GM12874 (cell line): ENCODE measurements around the gene TUBB3.

Experiments used
- TF ChIP-seq, protein P1 (sequence below): IDR thresholded peaks from 2 replicates; pipeline ENCODE4 v1.5.1; 2011; ENCODE audit warnings: low read depth, mild to moderate bottlenecking, control low read depth, low read length, moderate library complexity; ENCODE audit not compliant: insufficient read depth

The TUBB3 gene

GRCh38 chr16:89972244-89973234 lies 49.4 kb downstream of the TUBB3 start:
- TF ChIP-seq, protein P1, sequence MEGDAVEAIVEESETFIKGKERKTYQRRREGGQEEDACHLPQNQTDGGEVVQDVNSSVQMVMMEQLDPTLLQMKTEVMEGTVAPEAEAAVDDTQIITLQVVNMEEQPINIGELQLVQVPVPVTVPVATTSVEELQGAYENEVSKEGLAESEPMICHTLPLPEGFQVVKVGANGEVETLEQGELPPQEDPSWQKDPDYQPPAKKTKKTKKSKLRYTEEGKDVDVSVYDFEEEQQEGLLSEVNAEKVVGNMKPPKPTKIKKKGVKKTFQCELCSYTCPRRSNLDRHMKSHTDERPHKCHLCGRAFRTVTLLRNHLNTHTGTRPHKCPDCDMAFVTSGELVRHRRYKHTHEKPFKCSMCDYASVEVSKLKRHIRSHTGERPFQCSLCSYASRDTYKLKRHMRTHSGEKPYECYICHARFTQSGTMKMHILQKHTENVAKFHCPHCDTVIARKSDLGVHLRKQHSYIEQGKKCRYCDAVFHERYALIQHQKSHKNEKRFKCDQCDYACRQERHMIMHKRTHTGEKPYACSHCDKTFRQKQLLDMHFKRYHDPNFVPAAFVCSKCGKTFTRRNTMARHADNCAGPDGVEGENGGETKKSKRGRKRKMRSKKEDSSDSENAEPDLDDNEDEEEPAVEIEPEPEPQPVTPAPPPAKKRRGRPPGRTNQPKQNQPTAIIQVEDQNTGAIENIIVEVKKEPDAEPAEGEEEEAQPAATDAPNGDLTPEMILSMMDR, result no peak

DNA sequence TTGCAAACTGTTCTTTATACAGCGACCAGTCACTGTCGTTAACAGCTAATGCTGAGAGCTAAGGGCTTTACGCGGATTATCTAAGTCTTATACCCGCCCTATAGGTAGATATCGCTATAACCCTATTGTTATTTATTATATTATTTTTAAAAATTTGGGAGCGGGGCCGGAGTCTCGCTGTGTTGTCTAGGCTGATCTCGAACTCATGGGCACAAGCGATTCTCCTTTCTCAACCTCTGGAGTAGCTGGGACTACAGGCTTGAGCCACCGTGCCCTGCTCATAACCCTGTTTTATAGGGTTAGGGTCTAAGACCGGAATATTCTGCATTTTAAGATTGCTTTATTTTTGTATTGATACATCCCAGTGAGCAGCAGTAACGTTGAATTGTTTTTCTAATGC lies 50.1 kb downstream of the TUBB3 start:
- TF ChIP-seq, protein P1, result no peak

DNA sequence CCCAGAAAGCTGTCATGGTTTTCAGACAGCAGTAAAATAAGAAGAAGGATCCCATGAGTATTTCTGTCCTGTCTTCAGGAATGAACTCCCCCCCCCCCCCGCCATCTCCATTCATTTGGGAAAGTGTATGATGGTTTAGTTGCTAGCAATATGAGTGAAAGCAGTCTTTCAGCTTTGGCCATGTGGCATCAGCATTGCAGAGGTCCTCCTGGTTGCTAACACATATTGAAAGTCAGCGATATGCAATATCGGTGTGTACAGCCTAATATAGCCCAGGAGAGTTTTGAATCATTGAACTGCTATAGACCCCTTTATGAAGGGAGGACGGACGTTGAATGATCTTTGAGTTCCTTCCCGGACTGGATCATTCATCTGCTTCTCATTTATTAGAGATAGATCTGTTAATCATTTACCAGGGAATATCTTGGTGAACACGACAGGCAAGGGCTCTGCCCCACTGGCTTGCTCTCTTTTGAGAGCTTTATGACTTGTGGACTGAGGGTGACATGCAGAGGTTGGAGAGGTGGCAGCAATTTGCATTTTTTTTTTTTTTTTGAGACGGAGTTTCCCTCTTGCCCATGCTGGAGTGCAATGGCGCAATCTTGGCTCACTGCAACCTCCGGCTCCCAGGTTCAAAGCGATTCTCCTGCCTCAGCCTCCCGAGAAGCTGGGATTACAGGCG lies 50.7 kb downstream of the TUBB3 start:
- TF ChIP-seq, protein P1, result no peak

GRCh38 chr16:89974870-89975269 lies 51.7 kb downstream of the TUBB3 start:
- TF ChIP-seq, protein P1, result no peak

- TF ChIP-seq, protein P1, result no peak
Observed at GRCh38 chr16:89981414-89981813, 58.3 kb downstream of the TUBB3 start.

GRCh38 chr16:89982318-89982717 lies 59.2 kb downstream of the TUBB3 start:
- TF ChIP-seq, protein P1, result no peak

- TF ChIP-seq, protein P1, result no peak
Observed at GRCh38 chr16:89983536-89983935, 60.4 kb downstream of the TUBB3 start.
